ENCODE results near the gene SUFU.

Gene SUFU

DNA sequence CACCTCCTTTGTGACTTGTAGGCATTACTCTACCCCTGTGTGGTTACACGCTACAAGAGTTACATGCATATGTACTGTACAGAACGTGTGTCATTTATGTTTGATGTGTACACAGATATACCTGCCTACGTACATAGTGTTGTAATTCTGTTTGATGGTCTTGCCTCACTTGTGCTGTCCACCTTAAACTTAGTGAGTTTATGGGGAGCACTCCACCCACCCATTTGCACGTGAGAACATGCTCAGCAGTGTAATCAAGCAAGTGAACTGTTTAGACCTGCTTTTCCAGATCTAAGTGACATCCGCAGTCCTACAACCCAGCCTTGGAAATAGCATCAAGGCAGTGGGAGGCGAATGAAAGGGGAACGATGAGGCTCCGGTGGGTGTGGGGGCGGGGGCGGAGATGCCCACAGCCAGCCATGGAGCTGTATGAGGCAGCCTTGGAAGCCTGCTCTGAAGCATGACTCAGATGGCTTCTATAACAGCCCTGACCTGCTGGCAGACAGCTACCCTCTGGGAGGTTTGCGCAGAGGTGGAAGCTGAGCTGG lies 52.1 kb downstream of the SUFU start:
- DNase-seq (ENCODE audit: low spot score), result no peak
- in situ Hi-C loops (cut with MboI; ENCODE audit: low pct_unique_long_range_greater_than_20kb, low sequenced_read_pairs, unreplicated experiment), result no loop called here
- TF ChIP-seq, protein P1, sequence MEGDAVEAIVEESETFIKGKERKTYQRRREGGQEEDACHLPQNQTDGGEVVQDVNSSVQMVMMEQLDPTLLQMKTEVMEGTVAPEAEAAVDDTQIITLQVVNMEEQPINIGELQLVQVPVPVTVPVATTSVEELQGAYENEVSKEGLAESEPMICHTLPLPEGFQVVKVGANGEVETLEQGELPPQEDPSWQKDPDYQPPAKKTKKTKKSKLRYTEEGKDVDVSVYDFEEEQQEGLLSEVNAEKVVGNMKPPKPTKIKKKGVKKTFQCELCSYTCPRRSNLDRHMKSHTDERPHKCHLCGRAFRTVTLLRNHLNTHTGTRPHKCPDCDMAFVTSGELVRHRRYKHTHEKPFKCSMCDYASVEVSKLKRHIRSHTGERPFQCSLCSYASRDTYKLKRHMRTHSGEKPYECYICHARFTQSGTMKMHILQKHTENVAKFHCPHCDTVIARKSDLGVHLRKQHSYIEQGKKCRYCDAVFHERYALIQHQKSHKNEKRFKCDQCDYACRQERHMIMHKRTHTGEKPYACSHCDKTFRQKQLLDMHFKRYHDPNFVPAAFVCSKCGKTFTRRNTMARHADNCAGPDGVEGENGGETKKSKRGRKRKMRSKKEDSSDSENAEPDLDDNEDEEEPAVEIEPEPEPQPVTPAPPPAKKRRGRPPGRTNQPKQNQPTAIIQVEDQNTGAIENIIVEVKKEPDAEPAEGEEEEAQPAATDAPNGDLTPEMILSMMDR (IDR thresholded peaks at IDR 0.05; ENCODE audit: extremely low read depth, insufficient read depth, missing control alignments), result no peak

DNA sequence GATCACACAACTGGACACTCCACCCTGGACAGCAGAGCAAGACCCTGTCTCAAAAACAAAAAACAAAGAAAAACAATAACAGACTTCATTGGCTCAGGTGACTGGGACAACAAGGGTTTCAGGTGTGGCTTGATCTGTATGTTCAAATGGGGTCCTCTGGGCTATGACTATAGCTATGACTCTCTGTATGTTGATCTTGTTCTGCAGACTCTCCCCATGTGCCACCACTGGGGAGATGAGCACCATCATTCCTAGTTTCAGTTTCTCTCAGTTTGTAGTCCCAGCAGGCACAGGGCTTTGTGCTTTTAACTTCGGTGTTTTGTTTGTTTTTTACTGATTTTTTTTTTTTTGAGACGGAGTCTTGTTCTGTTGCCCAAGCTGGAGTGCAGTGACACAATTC lies 53.8 kb downstream of the SUFU start:
- no peak for DNase-seq (ENCODE audit: low spot score)
- TF ChIP-seq, protein P1 (IDR thresholded peaks at IDR 0.05; ENCODE audit: extremely low read depth, insufficient read depth, missing control alignments), result no peak
- in situ Hi-C loops (cut with MboI; ENCODE audit: low pct_unique_long_range_greater_than_20kb, low sequenced_read_pairs, unreplicated experiment), result no loop called here

DNA sequence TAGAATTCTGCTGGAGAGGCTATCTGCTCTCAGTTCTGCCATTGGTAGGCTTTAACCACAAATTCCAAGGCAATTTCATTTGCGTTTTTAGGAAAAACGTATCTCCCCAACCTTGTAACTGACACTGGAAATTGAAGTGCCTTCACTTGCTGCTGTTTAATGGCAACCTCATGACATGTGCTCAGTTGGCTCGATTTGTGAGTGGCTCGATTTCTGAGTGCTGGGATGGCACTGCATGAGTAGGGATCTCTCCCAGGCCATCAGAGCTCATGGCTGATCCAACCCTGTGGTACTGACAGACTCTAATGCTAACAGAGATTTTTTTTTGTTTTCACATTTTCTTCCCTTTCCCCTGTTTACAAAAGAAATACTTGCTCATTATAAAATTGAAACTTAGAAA lies 56.0 kb downstream of the SUFU start:
- DNase-seq (ENCODE audit: low spot score), result no peak
- in situ Hi-C loops (cut with MboI; ENCODE audit: low pct_unique_long_range_greater_than_20kb, low sequenced_read_pairs, unreplicated experiment), result no loop called here

DNA sequence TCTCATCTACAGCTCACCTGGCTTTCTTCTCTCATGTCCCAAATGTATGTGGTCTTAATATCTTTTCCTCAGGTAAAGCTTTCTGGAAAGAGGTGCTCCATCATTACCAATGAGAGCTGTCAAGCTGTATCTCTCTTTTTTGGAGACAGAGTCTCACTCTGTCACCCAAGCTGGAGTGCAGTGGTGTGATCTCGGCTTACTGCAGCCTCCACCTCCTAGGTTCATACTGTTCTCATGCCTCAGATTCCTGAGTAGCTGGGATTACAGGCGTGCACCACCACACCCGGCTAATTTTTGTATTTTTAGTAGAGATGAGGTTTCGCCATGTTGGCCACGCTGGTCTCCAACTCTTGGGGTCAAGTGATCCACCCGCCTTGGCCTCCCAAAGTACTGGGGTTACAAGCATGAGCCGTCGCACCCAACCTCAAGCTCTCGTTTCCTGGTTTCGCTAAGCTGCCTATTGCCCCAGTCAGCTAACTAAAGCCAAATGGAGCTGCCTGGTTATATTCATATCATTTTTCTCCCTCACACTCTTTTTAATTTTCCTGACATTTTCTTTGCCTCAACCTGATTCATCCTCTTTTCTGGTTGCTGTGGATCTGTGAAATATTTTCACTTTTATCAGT lies 60.5 kb downstream of the SUFU start:
- in situ Hi-C loops (cut with MboI; ENCODE audit: low pct_unique_long_range_greater_than_20kb, low sequenced_read_pairs, unreplicated experiment), result no loop called here
- TF ChIP-seq, protein P1 (IDR thresholded peaks at IDR 0.05; ENCODE audit: extremely low read depth, insufficient read depth, missing control alignments), result no peak

More for the DNA sequence above, 56.0 kb downstream of the SUFU start:
- TF ChIP-seq, protein P1 (IDR thresholded peaks at IDR 0.05; ENCODE audit: extremely low read depth, insufficient read depth, missing control alignments), result no peak

DNA sequence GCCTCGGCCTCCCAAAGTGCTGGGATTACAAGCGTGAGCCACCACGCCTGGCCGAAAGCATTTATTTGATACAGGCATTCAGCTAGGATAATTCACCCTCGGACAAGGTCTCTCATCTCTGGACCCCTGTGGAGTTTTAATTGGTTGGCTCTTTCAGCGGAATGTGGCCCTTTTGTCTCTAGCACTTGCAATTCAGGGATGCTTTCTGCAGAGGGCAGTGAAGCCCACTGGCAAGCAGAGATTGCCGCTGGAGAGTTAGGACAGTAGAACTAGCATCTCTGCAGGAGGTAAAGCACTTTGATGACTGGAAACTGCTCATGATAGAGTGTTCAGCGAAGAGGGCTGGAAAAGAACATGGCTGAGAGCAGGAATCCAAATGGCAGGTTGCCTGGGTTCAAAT lies 62.0 kb downstream of the SUFU start:
- in situ Hi-C loops (cut with MboI; ENCODE audit: low pct_unique_long_range_greater_than_20kb, low sequenced_read_pairs, unreplicated experiment), result no loop called here
- no peak for DNase-seq (ENCODE audit: low spot score)
- TF ChIP-seq, protein P1 (IDR thresholded peaks at IDR 0.05; ENCODE audit: extremely low read depth, insufficient read depth, missing control alignments), result no peak

More for the DNA sequence above, 60.5 kb downstream of the SUFU start:
- DNase-seq (ENCODE audit: low spot score), result no peak

DNA sequence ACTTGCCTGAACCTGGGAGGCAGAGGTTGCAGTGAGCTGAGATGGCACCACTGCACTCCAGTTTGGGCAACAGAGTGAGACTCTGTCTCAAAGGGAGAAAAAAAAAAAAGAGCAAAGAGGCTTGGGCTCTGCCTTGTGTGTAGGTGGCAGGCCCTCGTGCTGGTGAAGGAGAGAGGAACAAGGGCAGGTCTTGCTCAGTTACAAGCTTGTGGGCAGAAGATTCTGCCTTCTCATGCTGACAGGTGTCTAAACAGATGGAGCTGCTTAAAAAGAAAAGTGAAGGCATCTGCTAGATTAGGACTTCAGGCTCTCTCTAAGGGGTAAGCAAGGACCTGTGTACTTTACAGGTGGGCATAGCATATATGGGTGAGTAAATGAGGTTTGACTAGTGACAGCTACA lies 75.0 kb downstream of the SUFU start:
- in situ Hi-C loops (cut with MboI; ENCODE audit: low pct_unique_long_range_greater_than_20kb, low sequenced_read_pairs, unreplicated experiment), result loop anchor here (25.0 kb wide), 1 partner anchor 341 kb away; the partner anchor contains the start of genes ELOVL3, GBF1 and PITX3
- TF ChIP-seq, protein P1 (IDR thresholded peaks at IDR 0.05; ENCODE audit: extremely low read depth, insufficient read depth, missing control alignments), result no peak
- no peak for DNase-seq (ENCODE audit: low spot score)

All from GM13977 (cell line).